ENCODE measurements around the gene SMC1A. TPM values are rescaled to one million over a fixed set of nuclear protein-coding genes. Genes with fewer than 3 reads are reported as not detected.

The SMC1A gene
- total RNA-seq, 1 experiment from 2014 or later, result 162 TPM

GRCh38 chrX:53433651-53434639 lies 11.5 kb upstream of the SMC1A start, which contains the start of gene HSD17B10:
Gene HSD17B10 (minus strand): TSS chrX:53434370. CDS start chrX:53434345, 25 bp downstream.
- peak; percentile 65 to 93 for DNase-seq
- peaks cover 4% of the 10 kb centered on the region for H3K79me2 ChIP-seq (ENCODE audit: low read depth)

DNA sequence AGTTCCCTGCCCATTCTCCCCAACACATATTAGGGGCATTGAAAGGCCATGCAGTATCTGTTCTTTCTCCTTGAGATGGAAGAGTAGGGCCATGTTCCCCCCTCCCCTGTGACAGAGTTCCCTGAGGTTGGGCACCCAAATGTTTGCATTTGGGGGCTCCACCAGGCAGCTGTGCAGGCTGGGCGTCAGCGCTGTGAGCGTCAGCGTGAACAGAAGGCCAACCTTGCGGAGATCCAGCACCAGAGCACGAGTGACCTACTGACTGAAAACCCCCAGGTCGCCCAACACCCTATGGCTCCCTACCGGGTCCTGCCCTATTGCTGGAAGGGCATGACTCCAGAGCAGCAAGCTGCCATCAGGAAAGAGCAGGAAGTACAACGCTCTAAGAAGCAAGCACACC lies 7.8 kb upstream of the SMC1A start:
- H3K79me2 ChIP-seq (ENCODE audit: low read depth), result peaks cover 4% of the 10 kb centered on the region
- TF ChIP-seq, protein P1, sequence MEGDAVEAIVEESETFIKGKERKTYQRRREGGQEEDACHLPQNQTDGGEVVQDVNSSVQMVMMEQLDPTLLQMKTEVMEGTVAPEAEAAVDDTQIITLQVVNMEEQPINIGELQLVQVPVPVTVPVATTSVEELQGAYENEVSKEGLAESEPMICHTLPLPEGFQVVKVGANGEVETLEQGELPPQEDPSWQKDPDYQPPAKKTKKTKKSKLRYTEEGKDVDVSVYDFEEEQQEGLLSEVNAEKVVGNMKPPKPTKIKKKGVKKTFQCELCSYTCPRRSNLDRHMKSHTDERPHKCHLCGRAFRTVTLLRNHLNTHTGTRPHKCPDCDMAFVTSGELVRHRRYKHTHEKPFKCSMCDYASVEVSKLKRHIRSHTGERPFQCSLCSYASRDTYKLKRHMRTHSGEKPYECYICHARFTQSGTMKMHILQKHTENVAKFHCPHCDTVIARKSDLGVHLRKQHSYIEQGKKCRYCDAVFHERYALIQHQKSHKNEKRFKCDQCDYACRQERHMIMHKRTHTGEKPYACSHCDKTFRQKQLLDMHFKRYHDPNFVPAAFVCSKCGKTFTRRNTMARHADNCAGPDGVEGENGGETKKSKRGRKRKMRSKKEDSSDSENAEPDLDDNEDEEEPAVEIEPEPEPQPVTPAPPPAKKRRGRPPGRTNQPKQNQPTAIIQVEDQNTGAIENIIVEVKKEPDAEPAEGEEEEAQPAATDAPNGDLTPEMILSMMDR (conservative IDR thresholded peaks at IDR 0.05), result no peak
- no peak for TF ChIP-seq EZH2 (IDR thresholded peaks at IDR 0.05; ENCODE audit: low read depth)
- H3K4me1 ChIP-seq (replicated peaks; ENCODE audit: insufficient read depth), result no peaks in the 10 kb centered on the region
- H3K27me3 ChIP-seq (ENCODE audit: insufficient read depth, low read depth), result no peaks in the 10 kb centered on the region
- H4K20me1 ChIP-seq (ENCODE audit: insufficient read depth), result no peaks in the 10 kb centered on the region
- no peak overlapping the region for H2AFZ ChIP-seq
- no peaks in the 10 kb centered on the region for H3K36me3 ChIP-seq (ENCODE audit: low read depth)
- no peaks in the 10 kb centered on the region for H3F3A ChIP-seq (ENCODE audit: insufficient read depth, low read depth)
- BruUV-seq (replicated peaks), result no TSS peak
- ChIA-PET CTCF (no interaction called here), POLR2A (ENCODE audit: unreplicated experiment) (no interaction called here)
- no peak overlapping the region for H3K4me2 ChIP-seq
- DNase-seq, result no peak
- H3K9me2 ChIP-seq (ENCODE audit: insufficient read depth), result no peaks in the 10 kb centered on the region
- H3K27ac ChIP-seq, result no peak overlapping the region
- no peak overlapping the region for H3K4me3 ChIP-seq
- intact Hi-C loops (cut with micrococcal nuclease; ENCODE audit: unreplicated experiment), result no loop called here
- no peaks in the 10 kb centered on the region for H3K9me3 ChIP-seq (ENCODE audit: insufficient read depth, low read depth)

More at GRCh38 chrX:53433651-53434639, 11.5 kb upstream of the SMC1A start, which contains the start of gene HSD17B10:
- H3K36me3 ChIP-seq (ENCODE audit: low read depth), result no peaks in the 10 kb centered on the region
- TSS peak; percentile 46 for BruUV-seq (replicated peaks)
- H3K27ac ChIP-seq, result no peak within 1 kb of the TSS
- H2AFZ ChIP-seq, result peak within 1 kb of the TSS; percentile 69
- H3F3A ChIP-seq (ENCODE audit: insufficient read depth, low read depth), result no peaks in the 10 kb centered on the region
- no peak for TF ChIP-seq EZH2 (IDR thresholded peaks at IDR 0.05; ENCODE audit: low read depth)
- TF ChIP-seq, protein P1 (conservative IDR thresholded peaks at IDR 0.05), result no peak
- CTCF ChIA-PET, result interaction anchor here (1.2 kb wide), 1 partner anchor 11 kb away, joined by 3 read pairs; the partner anchor contains the start of genes RIBC1 and SMC1A
- H3K4me3 ChIP-seq, result peak within 1 kb of the TSS; percentile 59
- no peaks in the 10 kb centered on the region for H3K4me1 ChIP-seq (replicated peaks; ENCODE audit: insufficient read depth)
- H3K4me2 ChIP-seq, result peak within 1 kb of the TSS; percentile 66
- POLR2A ChIA-PET (ENCODE audit: unreplicated experiment), result interaction anchor here (0.5 kb wide), 1 partner anchor 18 kb away, joined by 17 read pairs; no protein-coding TSS in a partner anchor
- no peaks in the 10 kb centered on the region for H3K27me3 ChIP-seq (ENCODE audit: insufficient read depth, low read depth)
- H4K20me1 ChIP-seq (ENCODE audit: insufficient read depth), result no peaks in the 10 kb centered on the region
- no peaks in the 10 kb centered on the region for H3K9me3 ChIP-seq (ENCODE audit: insufficient read depth, low read depth)
- intact Hi-C loops (cut with micrococcal nuclease; ENCODE audit: unreplicated experiment), result loop anchor here (1.0 kb wide), 1 partner anchor 11 kb away; no protein-coding TSS in a partner anchor
- H3K9me2 ChIP-seq (ENCODE audit: insufficient read depth), result no peaks in the 10 kb centered on the region

DNA sequence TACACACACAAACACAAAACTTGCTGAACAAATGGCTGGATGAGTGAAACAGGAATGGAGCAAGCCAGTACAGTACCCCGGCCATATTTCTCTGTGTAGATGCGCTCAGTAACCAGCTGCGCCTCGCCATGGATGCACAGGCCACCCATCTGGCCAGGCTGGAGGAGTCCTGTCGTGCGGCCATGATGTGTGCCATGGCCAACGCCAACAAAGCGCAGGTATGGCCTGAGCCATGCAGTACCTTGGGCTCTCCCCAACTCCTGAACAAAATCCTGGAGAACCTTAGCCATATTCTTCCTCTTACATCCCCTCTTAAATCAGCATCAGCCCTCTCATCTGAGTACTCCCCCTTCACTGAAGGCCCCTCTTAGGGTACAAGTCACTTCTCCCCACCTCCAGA lies 7.3 kb upstream of the SMC1A start:
- Histone ChIP-seq H3K79me2 (ENCODE audit: low read depth) (peaks cover 4% of the 10 kb centered on the region), H3K9me2 (ENCODE audit: insufficient read depth) (no peaks in the 10 kb centered on the region), H3K4me1 (replicated peaks; ENCODE audit: insufficient read depth) (no peaks in the 10 kb centered on the region), H4K20me1 (ENCODE audit: insufficient read depth) (no peaks in the 10 kb centered on the region), H3K27me3 (ENCODE audit: insufficient read depth, low read depth) (no peaks in the 10 kb centered on the region), H3K36me3 (ENCODE audit: low read depth) (no peaks in the 10 kb centered on the region), H3K4me3 (no peak overlapping the region), H3K27ac (no peak overlapping the region), H2AFZ (no peak overlapping the region), H3F3A (ENCODE audit: insufficient read depth, low read depth) (no peaks in the 10 kb centered on the region), H3K4me2 (no peak overlapping the region), H3K9me3 (ENCODE audit: insufficient read depth, low read depth) (no peaks in the 10 kb centered on the region)
- CTCF ChIA-PET, result no interaction called here
- no peak for DNase-seq
- POLR2A ChIA-PET (ENCODE audit: unreplicated experiment), result no interaction called here
- intact Hi-C loops (cut with micrococcal nuclease; ENCODE audit: unreplicated experiment), result no loop called here
- TF ChIP-seq EZH2 (IDR thresholded peaks at IDR 0.05; ENCODE audit: low read depth), result no peak
- TF ChIP-seq, protein P1 (conservative IDR thresholded peaks at IDR 0.05), result no peak
- no TSS peak for BruUV-seq (replicated peaks)

Data from PC-9 (cell line).